ENCODE results near the gene CDNF. TPM values are rescaled to one million over a fixed set of nuclear protein-coding genes. Genes with fewer than 3 reads are reported as not detected.

The CDNF gene
- total RNA-seq, 2 experiments from 2014 or later: 3.2 to 3.7 TPM

DNA sequence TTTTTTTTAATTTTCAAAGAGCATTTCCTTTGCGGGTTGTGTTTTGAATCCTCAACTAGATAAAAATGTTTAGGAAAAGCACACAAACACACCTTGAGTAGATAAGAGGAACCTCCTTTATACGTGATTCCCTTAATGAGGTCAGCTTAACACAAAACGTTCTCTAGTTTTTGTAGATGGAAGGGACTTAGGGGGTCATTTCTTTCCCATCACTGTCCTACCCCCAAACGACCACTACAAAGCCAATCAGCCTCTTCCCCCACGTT lies 42.0 kb upstream of the CDNF start:
- Histone ChIP-seq H3K9me3 (ENCODE audit: control insufficient read depth in 1 of 2, insufficient read depth in 1 of 2, low read length in 2 of 2) (no peaks in the 10 kb centered on the region), H3K36me3 (ENCODE audit: insufficient read depth, low read length) (no peaks in the 10 kb centered on the region), H3K27ac (ENCODE audit: low read depth in 1 of 2, low read length in 2 of 2) (no peak overlapping the region), H3K27me3 (ENCODE audit: control insufficient read depth in 1 of 2, insufficient read depth in 2 of 2, low read length in 2 of 2) (no peaks in the 10 kb centered on the region), H3K4me3 (ENCODE audit: low read length) (peak overlapping the region; percentile 95), H3K4me1 (ENCODE audit: insufficient read depth, low read length) (peaks cover 16% of the 10 kb centered on the region)
- TF ChIP-seq, protein P1, sequence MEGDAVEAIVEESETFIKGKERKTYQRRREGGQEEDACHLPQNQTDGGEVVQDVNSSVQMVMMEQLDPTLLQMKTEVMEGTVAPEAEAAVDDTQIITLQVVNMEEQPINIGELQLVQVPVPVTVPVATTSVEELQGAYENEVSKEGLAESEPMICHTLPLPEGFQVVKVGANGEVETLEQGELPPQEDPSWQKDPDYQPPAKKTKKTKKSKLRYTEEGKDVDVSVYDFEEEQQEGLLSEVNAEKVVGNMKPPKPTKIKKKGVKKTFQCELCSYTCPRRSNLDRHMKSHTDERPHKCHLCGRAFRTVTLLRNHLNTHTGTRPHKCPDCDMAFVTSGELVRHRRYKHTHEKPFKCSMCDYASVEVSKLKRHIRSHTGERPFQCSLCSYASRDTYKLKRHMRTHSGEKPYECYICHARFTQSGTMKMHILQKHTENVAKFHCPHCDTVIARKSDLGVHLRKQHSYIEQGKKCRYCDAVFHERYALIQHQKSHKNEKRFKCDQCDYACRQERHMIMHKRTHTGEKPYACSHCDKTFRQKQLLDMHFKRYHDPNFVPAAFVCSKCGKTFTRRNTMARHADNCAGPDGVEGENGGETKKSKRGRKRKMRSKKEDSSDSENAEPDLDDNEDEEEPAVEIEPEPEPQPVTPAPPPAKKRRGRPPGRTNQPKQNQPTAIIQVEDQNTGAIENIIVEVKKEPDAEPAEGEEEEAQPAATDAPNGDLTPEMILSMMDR (IDR thresholded peaks at IDR 0.05): no peak
- Mint-ChIP-seq H3K4me3 (peak overlapping the region; percentile 91), H3K27ac (peak overlapping the region; percentile 88), H3K9me3 (no peaks in the 10 kb centered on the region), H3K27me3 (no peaks in the 10 kb centered on the region), H3K36me3 (ENCODE audit: low read depth) (peaks cover 11% of the 10 kb centered on the region), H3K4me1 (ENCODE audit: low read depth) (peaks cover 48% of the 10 kb centered on the region)
- DNase-seq (no peak), ATAC-seq (ENCODE audit: poor library complexity) (no peak)
- ChIA-PET POLR2A (interaction anchor here (0.7 to 3.6 kb wide), 4 partner anchors 27 to 79 kb away, joined by 3 to 63 read pairs (median 4); partner anchors contain the start of genes CDNF, DCLRE1C, HSPA14 and MEIG1), CTCF (no interaction called here)
- intact Hi-C loops (cut with DNase I, micrococcal nuclease): loop anchor here (1.0 to 5.0 kb wide), 5 partner anchors 25 to 217 kb away; partner anchors contain the start of genes DCLRE1C (in 1 of the 2), MEIG1 (in 1 of the 2) and RPP38 (in 1 of the 2)

DNA sequence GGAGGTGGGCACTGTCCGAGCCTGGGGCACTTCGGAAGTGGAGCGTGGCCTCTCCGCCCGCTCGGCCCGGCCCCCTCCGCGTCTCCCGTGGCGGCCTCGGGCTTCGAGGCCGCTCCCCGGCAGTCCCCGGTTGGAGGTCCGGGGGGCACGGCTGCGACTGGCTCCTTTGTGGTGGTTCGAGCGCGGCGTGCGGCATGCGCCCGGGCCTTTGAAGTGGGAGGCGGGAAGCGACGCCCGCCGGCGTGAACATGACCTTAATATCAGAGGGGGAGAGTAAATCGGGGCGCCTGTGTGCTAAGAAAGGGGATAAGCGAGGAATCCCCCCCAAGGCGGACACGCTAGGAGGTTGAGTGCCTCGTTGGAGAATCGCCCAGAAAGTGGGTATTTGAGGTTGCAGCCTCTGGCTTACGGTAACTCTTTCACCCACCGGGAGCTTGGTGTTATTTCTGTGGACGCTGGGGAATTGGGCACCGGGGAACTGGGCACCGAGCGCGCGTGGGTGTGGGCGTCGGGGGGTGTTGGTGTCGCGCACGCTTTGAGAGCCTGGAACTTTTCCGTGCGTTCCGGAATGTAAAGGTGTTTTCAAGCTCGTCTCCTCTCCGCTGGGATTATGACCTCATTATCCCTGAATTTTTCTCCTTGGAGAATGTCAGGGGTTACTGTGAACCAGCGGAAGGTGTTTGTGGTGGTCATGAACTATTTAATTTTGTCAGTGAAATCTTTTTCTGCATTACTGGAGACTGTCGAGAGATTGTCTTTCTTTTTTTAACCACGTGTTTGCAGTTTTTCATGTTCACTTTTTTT lies 41.5 kb upstream of the CDNF start:
- DNase-seq: peak in 11 of 14 experiments; percentile 3 to 67 (median 20)
- H3K27ac Mint-ChIP-seq: peak overlapping the region; percentile 88
- peaks cover 48% of the 10 kb centered on the region for H3K4me1 Mint-ChIP-seq (ENCODE audit: low read depth)
- H3K9me3 Mint-ChIP-seq: no peaks in the 10 kb centered on the region
- peaks cover 11% of the 10 kb centered on the region for H3K36me3 Mint-ChIP-seq (ENCODE audit: low read depth)
- H3K27ac ChIP-seq (ENCODE audit: low read depth in 1 of 2, low read length in 2 of 2): peak overlapping the region in 1 of 2 donors; percentile 35
- intact Hi-C loops (cut with DNase I, micrococcal nuclease): loop anchor here (1.0 to 5.0 kb wide), 5 partner anchors 25 to 217 kb away; partner anchors contain the start of genes DCLRE1C (in 1 of the 2), MEIG1 (in 1 of the 2) and RPP38 (in 1 of the 2)
- ChIA-PET CTCF (interaction anchor here (0.5 to 1.8 kb wide), 3 partner anchors 10 to 348 kb away, joined by 3 to 5 read pairs (median 5); no protein-coding TSS in a partner anchor), POLR2A (interaction anchor here (0.7 to 3.6 kb wide), 15 partner anchors 12 to 351 kb away, joined by 3 to 63 read pairs (median 4); partner anchors contain the start of genes CDNF, DCLRE1C, HSPA14 and MEIG1)
- H3K36me3 ChIP-seq (ENCODE audit: insufficient read depth, low read length): no peaks in the 10 kb centered on the region
- no peaks in the 10 kb centered on the region for H3K27me3 Mint-ChIP-seq
- TF ChIP-seq, protein P1 (IDR thresholded peaks at IDR 0.05): no peak
- H3K4me3 ChIP-seq (ENCODE audit: low read length): peak overlapping the region; percentile 95
- H3K4me3 Mint-ChIP-seq: peak overlapping the region; percentile 91
- peak; percentile 12 for ATAC-seq (ENCODE audit: poor library complexity)
- H3K9me3 ChIP-seq (ENCODE audit: control insufficient read depth in 1 of 2, insufficient read depth in 1 of 2, low read length in 2 of 2): no peaks in the 10 kb centered on the region
- H3K27me3 ChIP-seq (ENCODE audit: control insufficient read depth in 1 of 2, insufficient read depth in 2 of 2, low read length in 2 of 2): no peaks in the 10 kb centered on the region
- peaks cover 16% of the 10 kb centered on the region for H3K4me1 ChIP-seq (ENCODE audit: insufficient read depth, low read length)

DNA sequence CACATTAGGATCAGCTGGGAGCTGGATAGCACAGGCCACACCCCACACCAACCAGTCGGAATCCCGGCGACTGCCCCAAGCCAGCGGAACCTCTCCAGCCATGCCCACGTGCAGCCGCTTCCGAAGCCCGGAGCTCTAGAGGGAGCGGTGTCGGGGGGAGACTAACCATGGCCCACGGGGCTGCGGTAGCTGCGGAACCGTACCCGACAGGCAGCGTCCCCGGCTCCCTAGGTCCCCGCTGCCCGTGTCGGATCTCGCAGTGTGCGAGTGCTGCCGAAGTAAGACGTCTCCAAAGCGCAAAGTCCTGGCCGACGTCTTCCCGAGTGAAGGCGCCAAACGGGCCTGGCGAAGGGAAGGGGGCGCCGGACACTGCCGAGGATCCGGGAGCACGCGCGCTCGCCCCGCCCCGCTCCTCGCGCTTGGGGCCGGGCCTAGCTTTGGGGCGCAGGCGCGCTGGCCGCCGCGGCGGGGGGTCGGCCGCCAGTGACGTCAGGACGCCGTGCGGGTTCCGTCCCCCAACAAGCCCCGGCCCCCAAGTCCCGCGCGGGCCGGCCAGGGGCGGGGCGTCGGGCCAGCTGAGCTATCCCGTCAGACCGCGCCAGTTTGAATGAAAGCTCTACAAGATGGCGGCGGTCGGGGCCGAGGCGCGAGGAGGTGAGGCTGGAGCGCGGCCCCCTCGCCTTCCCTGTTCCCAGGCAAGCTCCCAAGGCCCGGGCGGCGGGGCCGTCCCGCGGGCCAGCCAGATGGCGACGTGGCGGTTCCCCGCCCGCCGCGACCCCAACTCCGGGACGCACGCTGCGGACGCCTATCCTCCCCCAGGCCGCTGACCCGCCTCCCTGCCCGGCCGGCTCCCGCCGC lies 40.7 kb upstream of the CDNF start, which contains the start of gene SUV39H2:
Gene SUV39H2, plus strand, starts transcription at position 601 of the 858 bp plus-strand sequence. Its CDS starts 23 bp downstream, at position 624.
- ChIA-PET POLR2A (interaction anchor here (0.6 to 3.6 kb wide), 18 partner anchors 12 to 495 kb away, joined by 3 to 63 read pairs (median 4); partner anchors contain the start of genes CDNF, DCLRE1C, HSPA14 and MEIG1), CTCF (interaction anchor here (0.5 to 1.8 kb wide), 4 partner anchors 11 to 1219 kb away, joined by 3 to 5 read pairs (median 4); no protein-coding TSS in a partner anchor)
- H3K4me3 ChIP-seq (ENCODE audit: low read length): peak within 1 kb of the TSS; percentile 95

More for the DNA sequence above, 40.7 kb upstream of the CDNF start, which contains the start of gene SUV39H2:
- intact Hi-C loops (cut with DNase I, micrococcal nuclease): loop anchor here (1.0 to 5.0 kb wide), 5 partner anchors 26 to 218 kb away; partner anchors contain the start of genes DCLRE1C (in 1 of the 2), MEIG1 (in 1 of the 2) and RPP38 (in 1 of the 2)
- Mint-ChIP-seq H3K4me3 (peak within 1 kb of the TSS; percentile 96), H3K4me1 (ENCODE audit: low read depth) (peaks cover 48% of the 10 kb centered on the region), H3K27me3 (no peaks in the 10 kb centered on the region), H3K9me3 (no peaks in the 10 kb centered on the region), H3K36me3 (ENCODE audit: low read depth) (peaks cover 11% of the 10 kb centered on the region), H3K27ac (peak within 1 kb of the TSS; percentile 88)
- ATAC-seq (ENCODE audit: poor library complexity) (peak; percentile 78), DNase-seq (peak; percentile 74 to 97 (median 90))
- Histone ChIP-seq H3K27ac (ENCODE audit: low read depth in 1 of 2, low read length in 2 of 2) (peak within 1 kb of the TSS; percentile 39 to 53), H3K27me3 (ENCODE audit: control insufficient read depth in 1 of 2, insufficient read depth in 2 of 2, low read length in 2 of 2) (no peaks in the 10 kb centered on the region), H3K9me3 (ENCODE audit: control insufficient read depth in 1 of 2, insufficient read depth in 1 of 2, low read length in 2 of 2) (no peaks in the 10 kb centered on the region), H3K36me3 (ENCODE audit: insufficient read depth, low read length) (no peaks in the 10 kb centered on the region), H3K4me1 (ENCODE audit: insufficient read depth, low read length) (peaks cover 16% of the 10 kb centered on the region)
- TF ChIP-seq, protein P1 (IDR thresholded peaks at IDR 0.05): no peak

Data from CD4-positive, alpha-beta T cell (primary cell).